Measurements from ENCODE around the gene TRAPPC12.

The TRAPPC12 gene

DNA sequence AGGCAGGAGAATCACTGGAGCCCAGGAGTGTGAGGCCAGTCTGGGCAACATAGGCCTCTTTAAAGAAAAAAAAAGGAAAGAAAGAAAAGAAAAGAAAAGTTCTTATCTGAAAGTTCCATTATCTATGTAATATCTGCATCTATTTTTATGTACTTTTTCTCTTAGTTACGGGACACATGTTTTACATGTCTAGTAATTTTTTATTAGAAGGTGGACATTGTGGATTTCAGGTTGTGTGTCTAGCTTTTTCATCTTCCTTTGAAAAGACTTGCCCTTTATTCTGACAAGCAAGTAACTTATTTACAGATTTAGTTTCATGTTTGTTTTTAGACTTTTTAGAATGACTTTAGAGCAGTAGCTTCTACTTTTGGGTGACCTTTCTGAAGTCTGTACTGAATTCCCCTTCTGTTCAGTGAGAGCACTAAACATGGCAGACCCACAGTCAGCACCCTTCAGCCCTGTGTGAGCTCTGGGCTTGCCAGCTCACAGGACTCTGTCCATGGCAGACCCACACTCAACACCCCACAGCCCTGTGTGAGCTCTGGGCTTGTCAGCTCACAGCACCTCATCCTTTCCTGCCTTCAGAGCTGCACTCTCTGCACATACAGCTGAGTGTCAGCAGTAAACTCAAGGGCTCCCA, 17.5 kb downstream of the TRAPPC12 start:
- no peak overlapping the region for H3K4me3 ChIP-seq (ENCODE audit: control insufficient read depth, low read depth, low read length)
- TF ChIP-seq CTCF (conservative IDR thresholded peaks at IDR 0.05; ENCODE audit: control insufficient read depth, insufficient read depth, low read depth, low read length) = no peak
- DNase-seq (ENCODE audit: low read depth) = no peak

- no peak for TF ChIP-seq CTCF (conservative IDR thresholded peaks at IDR 0.05; ENCODE audit: control insufficient read depth, insufficient read depth, low read depth, low read length)
- no peak for DNase-seq (ENCODE audit: low read depth)
- no peak overlapping the region for H3K4me3 ChIP-seq (ENCODE audit: control insufficient read depth, low read depth, low read length)
Measured at GRCh38 chr2:3398857-3399256, 19.4 kb downstream of the TRAPPC12 start.

GRCh38 chr2:3399381-3399780, 19.9 kb downstream of the TRAPPC12 start:
- no peak for DNase-seq (ENCODE audit: low read depth)
- H3K4me3 ChIP-seq (ENCODE audit: control insufficient read depth, low read depth, low read length) = no peak overlapping the region
- TF ChIP-seq CTCF (conservative IDR thresholded peaks at IDR 0.05; ENCODE audit: control insufficient read depth, insufficient read depth, low read depth, low read length) = no peak

GRCh38 chr2:3399829-3400228, 20.3 kb downstream of the TRAPPC12 start:
- DNase-seq (ENCODE audit: low read depth) = no peak
- no peak for TF ChIP-seq CTCF (conservative IDR thresholded peaks at IDR 0.05; ENCODE audit: control insufficient read depth, insufficient read depth, low read depth, low read length)
- no peak overlapping the region for H3K4me3 ChIP-seq (ENCODE audit: control insufficient read depth, low read depth, low read length)

- DNase-seq (ENCODE audit: low read depth) = no peak
- H3K4me3 ChIP-seq (ENCODE audit: control insufficient read depth, low read depth, low read length) = no peak overlapping the region
- TF ChIP-seq CTCF (conservative IDR thresholded peaks at IDR 0.05; ENCODE audit: control insufficient read depth, insufficient read depth, low read depth, low read length) = no peak
Measured at GRCh38 chr2:3403587-3404334, 24.3 kb downstream of the TRAPPC12 start.

- TF ChIP-seq CTCF (conservative IDR thresholded peaks at IDR 0.05; ENCODE audit: control insufficient read depth, insufficient read depth, low read depth, low read length) = no peak
- no peak for DNase-seq (ENCODE audit: low read depth)
- no peak overlapping the region for H3K4me3 ChIP-seq (ENCODE audit: control insufficient read depth, low read depth, low read length)
Measured at GRCh38 chr2:3404349-3404894, 24.9 kb downstream of the TRAPPC12 start.

Data from fibroblast of mammary gland (primary cell).